HG03520 (cell line): ENCODE results near the gene PBOV1.
"Not testable (repeated sequence)": the region's sequence is repeated elsewhere in the genome, so short reads cannot be mapped to it uniquely, and the experiment has no call there.

Experiments
- ATAC-seq: cut with Tn5 transposase; IDR thresholded peaks from one replicate; pipeline ENCODE4 v1.9.1; 2021; ENCODE audit warnings: mild to moderate bottlenecking, moderate library complexity; ENCODE audit not compliant: unreplicated experiment

Gene PBOV1

GRCh38 chr6:138238368-138238767 lies 20.1 kb upstream of the PBOV1 start:
- no peak for ATAC-seq

GRCh38 chr6:138237463-138237862 lies 19.2 kb upstream of the PBOV1 start:
- no peak for ATAC-seq

- no peak for ATAC-seq
Measured at GRCh38 chr6:138235693-138236092, 17.4 kb upstream of the PBOV1 start.

GRCh38 chr6:138235205-138235604 lies 16.9 kb upstream of the PBOV1 start:
- ATAC-seq: no peak

- no peak for ATAC-seq
Measured at GRCh38 chr6:138234363-138234762, 16.1 kb upstream of the PBOV1 start.

GRCh38 chr6:138231381-138231886 lies 13.1 kb upstream of the PBOV1 start:
- ATAC-seq: no peak

GRCh38 chr6:138230759-138231380 lies 12.6 kb upstream of the PBOV1 start:
- no peak for ATAC-seq

- ATAC-seq: no peak
Measured at GRCh38 chr6:138230221-138230620, 11.9 kb upstream of the PBOV1 start.

- ATAC-seq: no peak
Measured at GRCh38 chr6:138229663-138230179, 11.4 kb upstream of the PBOV1 start.

- no peak for ATAC-seq
Measured at GRCh38 chr6:138229072-138229471, 10.8 kb upstream of the PBOV1 start.

GRCh38 chr6:138227316-138227781 lies 9.1 kb upstream of the PBOV1 start:
- ATAC-seq: no peak

GRCh38 chr6:138226700-138227315 lies 8.5 kb upstream of the PBOV1 start:
- ATAC-seq: no peak

GRCh38 chr6:138225953-138226352 lies 7.7 kb upstream of the PBOV1 start:
- no peak for ATAC-seq

GRCh38 chr6:138222901-138223546 lies 4.7 kb upstream of the PBOV1 start:
- ATAC-seq: no peak

- ATAC-seq: no peak
Measured at GRCh38 chr6:138219901-138220300, 1.6 kb upstream of the PBOV1 start.

GRCh38 chr6:138219398-138219797 lies 1.1 kb upstream of the PBOV1 start:
- no peak for ATAC-seq

GRCh38 chr6:138215093-138215782 lies 3.1 kb downstream of the PBOV1 start:
- ATAC-seq: no peak

- not testable (repeated sequence) for ATAC-seq
Measured at GRCh38 chr6:138212530-138212929, 5.8 kb downstream of the PBOV1 start.

- ATAC-seq: no peak
Measured at GRCh38 chr6:138211601-138212000, 6.7 kb downstream of the PBOV1 start.

- ATAC-seq: no peak
Measured at GRCh38 chr6:138211048-138211581, 7.2 kb downstream of the PBOV1 start.

- ATAC-seq: no peak
Measured at GRCh38 chr6:138206862-138207261, 11.4 kb downstream of the PBOV1 start.
